Astrocyte (in vitro differentiated cells and primary cell): ENCODE measurements around the gene LSM7. TPM values are rescaled to one million over a fixed set of nuclear protein-coding genes. Genes with fewer than 3 reads are reported as not detected.

Experiments
- DNase-seq: peaks from one replicate; pipeline ENCODE4 v3.0.0-alpha.2; 2010; ENCODE audit warnings: low read depth
- FAIRE-seq: peaks from 2 replicates; lab custom pipeline; 2011; peaks lifted over from hg19 to GRCh38; lab: Jason Lieb, UNC
- H2AFZ ChIP-seq: 2 replicates; pipeline ENCODE4 v1.6.0; 2012; ENCODE audit warnings: low read depth, low read length, inconsistent platforms
- H3K27ac ChIP-seq: 2 replicates; pipeline ENCODE4 v1.5.1; 2011; ENCODE audit warnings: low read depth, low read length, inconsistent platforms
- H3K27me3 ChIP-seq: 2 replicates; pipeline ENCODE4 v1.6.0; 2011; ENCODE audit warnings: low read length, inconsistent platforms; ENCODE audit not compliant: insufficient read depth
- H3K36me3 ChIP-seq: 2 replicates; pipeline ENCODE4 v1.5.1; 2011; ENCODE audit warnings: low read length, inconsistent platforms; ENCODE audit not compliant: insufficient read depth
- H3K4me1 ChIP-seq: 2 replicates; pipeline ENCODE4 v1.5.1; 2011; ENCODE audit warnings: low read length, inconsistent platforms; ENCODE audit not compliant: insufficient read depth
- H3K4me2 ChIP-seq: 2 replicates; pipeline ENCODE4 v1.6.0; 2012; ENCODE audit warnings: low read length, inconsistent platforms
- H3K4me3 ChIP-seq: 2 replicates; pipeline ENCODE4 v1.5.1; 2011; ENCODE audit warnings: low read depth, mild to moderate bottlenecking, low read length, inconsistent platforms; ENCODE audit not compliant: insufficient read depth
- H3K79me2 ChIP-seq: 2 replicates; pipeline ENCODE4 v1.6.0; 2012; ENCODE audit warnings: mild to moderate bottlenecking, low read length, inconsistent platforms; ENCODE audit not compliant: insufficient read depth
- H3K9ac ChIP-seq: 2 replicates; pipeline ENCODE4 v1.6.0; 2012; ENCODE audit warnings: mild to moderate bottlenecking, low read length, inconsistent platforms
- H3K9me3 ChIP-seq: 2 replicates; pipeline ENCODE4 v1.5.1; 2012; ENCODE audit warnings: low read depth, mild to moderate bottlenecking, low read length, inconsistent platforms; ENCODE audit not compliant: insufficient read depth
- H4K20me1 ChIP-seq: 2 replicates; pipeline ENCODE4 v1.6.0; 2012; ENCODE audit warnings: low read length, inconsistent platforms; ENCODE audit not compliant: insufficient read depth
- H3K27ac Mint-ChIP-seq: one replicate; pipeline ENCODE4 v1.8.0; 2021; ENCODE audit warnings: mild to moderate bottlenecking, mixed read lengths; ENCODE audit not compliant: unreplicated experiment
- H3K27me3 Mint-ChIP-seq: one replicate; pipeline ENCODE4 v1.8.0; 2021; ENCODE audit warnings: low read depth, mixed read lengths; ENCODE audit not compliant: unreplicated experiment
- H3K36me3 Mint-ChIP-seq: one replicate; pipeline ENCODE4 v1.8.0; 2021; ENCODE audit warnings: low read depth, mixed read lengths; ENCODE audit not compliant: unreplicated experiment
- H3K4me1 Mint-ChIP-seq: one replicate; pipeline ENCODE4 v1.8.0; 2021; ENCODE audit warnings: low read depth, mixed read lengths; ENCODE audit not compliant: unreplicated experiment
- H3K4me3 Mint-ChIP-seq: one replicate; pipeline ENCODE4 v1.8.0; 2021; ENCODE audit warnings: mild to moderate bottlenecking, moderate library complexity, mixed read lengths; ENCODE audit not compliant: unreplicated experiment
- H3K9me3 Mint-ChIP-seq: one replicate; pipeline ENCODE4 v1.8.0; 2021; ENCODE audit warnings: mild to moderate bottlenecking, mixed read lengths; ENCODE audit not compliant: unreplicated experiment
- CTCF ChIP-seq: IDR thresholded peaks from 2 replicates; pipeline ENCODE4 v1.5.1; 2011; ENCODE audit warnings: low read depth, mild to moderate bottlenecking, inconsistent platforms, low read length, moderate library complexity; ENCODE audit not compliant: insufficient read depth
- EZH2 ChIP-seq: IDR thresholded peaks from 2 replicates; pipeline ENCODE4 v1.6.1; 2012; ENCODE audit warnings: mild to moderate bottlenecking, low read length, inconsistent platforms; ENCODE audit not compliant: insufficient read depth
- total RNA-seq: library from RNA; stranded (reverse); gene quantifications from 2 replicates; pipeline ENCODE4 v1.2.1, GENCODE V29; 2021

LSM7 gene
- total RNA-seq, 1 donor from 2014 or later: 91.4 TPM

- Mint-ChIP-seq H3K27ac (no peak overlapping the region), H3K4me1 (no peaks in the 10 kb centered on the region), H3K4me3 (no peak overlapping the region), H3K36me3 (no peaks in the 10 kb centered on the region), H3K9me3 (no peaks in the 10 kb centered on the region), H3K27me3 (no peaks in the 10 kb centered on the region)
- H3K36me3 ChIP-seq: no peaks in the 10 kb centered on the region
- TF ChIP-seq EZH2: no peak
- TF ChIP-seq CTCF: no peak
- H2AFZ ChIP-seq: no peak overlapping the region
- no peak overlapping the region for H3K9ac ChIP-seq
- H3K4me3 ChIP-seq: no peak overlapping the region
- peaks cover 4% of the 10 kb centered on the region for H3K4me1 ChIP-seq
- H3K9me3 ChIP-seq: no peaks in the 10 kb centered on the region
- peaks cover 45% of the 10 kb centered on the region for H4K20me1 ChIP-seq
- FAIRE-seq (no peak), DNase-seq (no peak)
- H3K4me2 ChIP-seq: no peak overlapping the region
- no peaks in the 10 kb centered on the region for H3K27me3 ChIP-seq
- peaks cover 39% of the 10 kb centered on the region for H3K79me2 ChIP-seq
- no peak overlapping the region for H3K27ac ChIP-seq
Observed at GRCh38 chr19:2338751-2339643, 10.6 kb upstream of the LSM7 start.

- H3K9me3 Mint-ChIP-seq: no peaks in the 10 kb centered on the region
- H2AFZ ChIP-seq: no peak overlapping the region
- no peaks in the 10 kb centered on the region for H3K36me3 ChIP-seq
- H3K9ac ChIP-seq: no peak overlapping the region
- no peaks in the 10 kb centered on the region for H3K27me3 Mint-ChIP-seq
- H3K4me3 ChIP-seq: no peak overlapping the region
- FAIRE-seq (no peak), DNase-seq (no peak)
- TF ChIP-seq CTCF: no peak
- TF ChIP-seq EZH2: no peak
- no peak overlapping the region for H3K4me3 Mint-ChIP-seq
- H3K4me1 Mint-ChIP-seq: no peaks in the 10 kb centered on the region
- H3K4me1 ChIP-seq: peaks cover 4% of the 10 kb centered on the region
- H3K79me2 ChIP-seq: peaks cover 47% of the 10 kb centered on the region
- H3K27ac Mint-ChIP-seq: no peak overlapping the region
- no peaks in the 10 kb centered on the region for H3K9me3 ChIP-seq
- H3K36me3 Mint-ChIP-seq: no peaks in the 10 kb centered on the region
- peaks cover 54% of the 10 kb centered on the region for H4K20me1 ChIP-seq
- H3K27me3 ChIP-seq: no peaks in the 10 kb centered on the region
- H3K4me2 ChIP-seq: no peak overlapping the region
- H3K27ac ChIP-seq: no peak overlapping the region
Observed at GRCh38 chr19:2338055-2338615, 9.7 kb upstream of the LSM7 start.
